SIG-M5 treated with dmso at 0.1 percent for 504 hours (cell line): ENCODE measurements around the gene PDCL3.

Experiments used
- DNase-seq: peaks from one replicate; lab custom pipeline; 2025; ENCODE audit not compliant: unreplicated experiment; lab: John Stamatoyannopoulos, UW

The PDCL3 gene

DNA sequence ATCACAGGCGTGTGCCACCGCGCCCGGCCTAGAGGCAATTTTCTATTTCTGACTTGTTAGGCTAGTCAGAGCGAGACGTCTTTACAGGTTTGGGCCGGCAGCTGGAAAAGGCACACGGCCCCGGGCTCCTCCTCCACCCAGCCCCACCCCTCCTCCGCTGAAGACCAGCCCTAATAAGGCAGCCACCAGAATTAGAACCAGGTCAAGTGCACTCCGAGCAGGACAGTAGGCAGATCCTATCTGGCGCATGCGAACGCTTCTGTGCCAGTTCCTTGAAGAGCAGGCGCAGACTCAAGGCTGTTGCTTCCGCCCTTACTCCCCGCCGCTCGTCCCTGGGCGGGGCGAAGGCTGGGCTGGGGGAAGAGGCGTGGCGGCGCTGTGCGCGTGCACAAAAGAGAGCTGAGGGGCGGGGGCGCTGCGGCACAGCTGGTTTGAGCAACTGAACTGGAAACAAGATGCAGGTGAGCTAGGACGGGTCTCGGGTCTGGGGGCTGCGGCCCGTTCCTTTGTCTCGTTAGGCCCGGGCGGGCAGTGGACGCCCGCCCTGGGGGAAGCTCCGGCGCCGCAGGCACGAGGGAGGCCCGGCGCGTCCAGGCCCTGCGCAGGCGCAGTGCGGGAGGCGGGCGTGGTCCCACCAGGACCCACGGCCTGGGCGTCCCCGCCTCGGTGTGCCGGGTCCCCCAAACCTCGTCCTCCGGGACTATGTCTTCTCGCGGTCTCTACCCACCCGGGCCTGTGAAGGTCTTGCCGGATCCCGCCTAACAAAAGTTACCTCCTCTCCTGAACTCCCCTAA lies at the start of gene PDCL3:
TSS of gene PDCL3 (plus strand) at position 381 of the 794 bp plus-strand sequence. CDS start at position 456, 75 bp downstream.
- peak; percentile 99 for DNase-seq

DNA sequence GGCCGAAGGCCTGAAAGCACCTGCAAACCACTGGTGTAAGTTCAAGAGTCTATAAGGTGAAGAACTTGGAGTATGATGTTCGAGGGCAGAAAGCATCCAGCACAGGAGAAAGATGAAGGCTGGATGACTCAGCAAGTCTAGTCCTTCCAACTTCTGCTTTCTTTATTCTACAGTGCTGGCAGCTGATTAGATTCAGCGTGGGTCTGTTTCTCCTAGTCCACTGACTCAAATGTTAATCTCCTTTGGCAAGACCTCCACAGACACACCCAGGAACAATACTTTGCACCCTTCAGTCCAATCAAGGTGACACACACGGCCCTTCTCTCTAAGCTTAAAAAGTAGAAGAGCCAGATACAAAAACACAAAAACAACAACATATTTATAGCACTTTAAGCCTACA lies 49.1 kb upstream of the PDCL3 start:
- peak; percentile 68 for DNase-seq

DNA sequence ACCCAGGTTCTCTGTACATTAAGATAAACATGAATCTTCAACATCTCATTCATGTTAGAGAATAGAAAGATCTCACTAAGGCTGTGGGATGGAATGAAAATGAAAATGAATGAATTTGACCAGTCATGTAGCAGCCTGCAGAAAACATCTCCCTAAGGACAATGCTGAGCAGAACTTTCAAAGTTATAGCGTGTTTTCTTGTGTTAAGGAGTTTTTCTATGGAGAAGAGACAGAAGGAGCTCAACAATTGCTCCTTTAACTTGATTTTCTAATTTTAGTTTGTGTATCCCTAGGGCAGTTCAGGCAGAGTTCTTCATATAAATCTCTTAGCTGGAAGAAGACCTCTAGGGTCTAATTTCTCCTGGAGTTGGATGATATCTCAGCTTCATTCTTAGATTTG lies 45.2 kb upstream of the PDCL3 start:
- no peak for DNase-seq

DNA sequence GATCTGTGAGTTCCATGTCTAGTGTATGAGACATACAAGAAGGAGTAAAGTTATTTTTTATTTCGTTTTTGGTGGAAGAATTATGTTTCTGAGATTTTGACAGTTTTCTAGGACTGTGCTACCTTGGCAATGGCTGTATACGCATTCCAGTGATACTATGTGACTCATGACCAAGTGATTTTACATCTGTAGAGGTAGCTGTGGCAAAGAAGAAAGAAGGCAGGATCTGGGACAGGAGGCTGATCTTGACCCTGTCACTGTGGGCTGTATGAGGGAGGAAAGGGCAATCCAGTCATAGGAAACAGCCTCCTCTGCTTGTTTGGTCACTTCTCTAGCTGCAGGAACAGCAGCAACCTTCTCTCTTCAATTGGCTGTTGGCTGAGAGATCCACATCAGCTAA lies 44.0 kb upstream of the PDCL3 start:
- no peak for DNase-seq

DNA sequence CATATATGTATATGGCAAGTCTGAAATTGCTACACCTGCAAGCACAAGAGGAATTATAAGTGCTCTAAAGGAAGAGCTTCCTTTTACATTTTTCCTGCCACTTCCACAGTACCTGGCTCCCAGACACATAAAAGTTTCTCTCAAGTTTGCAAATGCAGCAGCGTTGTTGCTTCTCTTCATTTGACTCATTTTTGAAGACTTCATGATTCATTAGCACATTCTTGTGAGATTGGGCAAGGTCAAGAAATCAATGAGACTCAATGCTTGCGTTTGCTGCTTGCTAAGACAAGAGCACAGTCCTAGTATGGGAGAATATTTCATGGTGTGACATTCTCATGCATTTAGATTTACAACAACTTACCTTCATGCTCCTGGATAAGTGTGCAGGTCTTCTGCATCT lies 42.6 kb upstream of the PDCL3 start:
- DNase-seq: no peak

DNA sequence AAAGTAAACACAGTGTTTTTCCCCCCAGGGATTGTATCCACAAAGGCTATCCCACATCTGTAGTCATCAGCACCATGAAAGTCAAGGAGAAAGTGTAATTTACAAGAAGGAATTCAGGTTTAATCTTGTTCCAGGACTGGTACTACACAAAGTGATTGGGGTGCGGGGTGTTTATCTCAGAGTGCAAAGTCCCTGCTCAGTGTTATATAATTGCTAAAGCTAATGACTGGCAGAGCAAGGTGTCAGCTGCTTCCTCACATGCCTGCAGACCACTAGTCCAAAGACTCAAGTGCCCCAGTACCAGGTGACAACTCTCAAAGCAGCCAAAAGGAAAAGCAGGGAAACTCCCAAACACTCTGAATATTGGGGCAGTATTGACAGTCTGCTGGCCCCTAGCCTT lies 40.4 kb upstream of the PDCL3 start:
- no peak for DNase-seq

DNA sequence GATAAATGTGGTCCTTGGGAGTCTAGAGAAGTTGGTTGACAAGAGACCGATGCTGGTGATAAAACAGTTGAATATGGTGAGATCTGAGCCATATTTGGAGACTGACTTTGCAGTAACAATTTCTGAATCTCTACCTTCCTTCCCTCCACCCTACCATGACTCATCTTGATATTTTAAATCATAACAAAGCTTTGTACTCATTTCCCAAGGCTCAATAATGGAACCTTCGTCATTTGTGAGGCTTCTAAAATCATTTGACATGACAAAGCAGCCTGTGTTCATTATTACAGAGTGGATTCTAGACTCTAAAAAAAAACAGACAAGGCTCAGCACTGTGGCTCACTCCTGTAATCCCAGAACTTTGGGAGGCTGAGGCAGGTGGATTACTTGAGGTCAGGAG lies 38.5 kb upstream of the PDCL3 start:
- no peak for DNase-seq

DNA sequence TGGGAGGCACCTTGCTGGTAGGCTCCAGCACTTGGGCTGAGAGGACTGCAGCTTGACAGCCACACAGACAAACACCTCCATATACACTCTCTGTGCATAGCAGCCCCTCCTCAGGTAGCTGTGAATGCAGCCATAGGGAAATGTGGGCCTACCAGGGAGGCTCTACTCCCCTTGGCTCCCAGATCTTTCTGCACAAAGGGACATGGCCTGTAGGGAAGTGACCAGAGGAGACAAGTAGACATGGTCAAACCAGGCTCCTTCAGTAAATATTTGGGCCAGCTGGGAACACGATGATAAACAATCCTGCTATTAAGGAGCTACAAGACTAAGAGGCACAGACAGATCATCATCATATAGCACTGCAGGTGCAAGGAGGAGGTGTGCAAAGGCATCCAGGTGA lies 35.9 kb upstream of the PDCL3 start:
- no peak for DNase-seq

DNA sequence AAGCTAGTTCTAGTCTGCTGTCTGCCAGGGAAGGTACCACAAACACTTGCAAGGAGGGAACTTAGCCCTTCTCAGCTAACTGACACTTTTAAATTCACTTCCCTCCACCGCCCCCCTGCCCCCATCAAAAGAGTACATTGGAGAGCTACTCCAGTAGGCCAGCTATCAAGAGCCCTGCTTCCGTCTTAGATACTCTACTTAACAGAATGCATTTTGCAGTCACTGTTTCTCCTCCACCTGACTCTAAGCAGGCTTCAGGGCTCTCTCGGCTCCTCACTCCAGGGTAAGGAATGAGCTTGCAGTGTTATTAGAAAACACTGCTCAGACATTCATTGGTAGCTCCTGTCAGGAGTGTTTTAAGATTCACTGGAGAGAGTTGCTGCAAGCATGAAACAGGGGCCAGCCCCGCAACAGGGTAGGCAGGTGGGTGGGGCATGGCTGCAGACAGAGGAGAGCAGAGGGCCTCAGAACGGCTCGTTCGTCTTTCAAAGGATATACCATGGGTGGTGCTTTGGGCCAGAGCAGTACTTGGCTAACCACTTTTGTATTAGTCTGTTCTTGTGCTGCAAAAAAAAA lies 35.3 kb upstream of the PDCL3 start:
- DNase-seq: no peak

DNA sequence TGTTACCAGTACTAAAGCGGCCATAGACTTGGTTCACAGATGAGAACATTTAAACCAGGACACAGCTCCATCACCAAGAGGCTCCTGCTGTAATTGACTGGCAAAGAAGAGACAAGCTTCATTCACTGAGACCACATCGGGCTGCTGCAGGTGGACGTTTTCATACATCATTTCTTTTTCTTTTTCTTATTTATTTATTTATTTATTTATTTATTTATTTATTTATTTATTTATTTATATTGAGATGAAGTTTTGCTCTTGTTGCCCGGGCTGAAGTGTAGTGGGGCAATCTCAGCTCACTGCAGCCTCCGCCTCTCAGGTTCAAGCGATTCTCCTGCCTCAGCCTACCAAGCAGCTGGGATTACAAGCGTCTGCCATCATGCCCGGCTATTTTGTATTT lies 33.6 kb upstream of the PDCL3 start:
- DNase-seq: no peak

DNA sequence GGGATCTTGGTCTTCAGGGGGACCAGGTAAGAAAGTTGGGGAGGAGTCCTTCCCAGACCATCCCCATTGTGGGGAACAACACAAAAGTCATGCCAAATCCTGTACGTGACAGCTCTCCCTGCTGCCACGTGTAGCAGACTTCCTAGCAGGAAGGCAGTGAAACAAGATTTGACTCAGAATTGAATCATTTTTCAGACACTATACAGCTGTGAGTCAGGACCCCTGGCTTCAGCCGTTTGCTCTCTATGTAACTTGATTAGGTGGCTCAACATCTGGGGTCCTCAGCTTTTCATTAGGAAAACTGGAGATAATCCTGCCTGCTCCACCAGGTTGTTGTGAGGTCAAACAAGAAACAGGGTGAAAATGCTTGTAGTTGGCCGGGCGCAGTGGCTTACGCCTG lies 32.9 kb upstream of the PDCL3 start:
- DNase-seq: no peak

DNA sequence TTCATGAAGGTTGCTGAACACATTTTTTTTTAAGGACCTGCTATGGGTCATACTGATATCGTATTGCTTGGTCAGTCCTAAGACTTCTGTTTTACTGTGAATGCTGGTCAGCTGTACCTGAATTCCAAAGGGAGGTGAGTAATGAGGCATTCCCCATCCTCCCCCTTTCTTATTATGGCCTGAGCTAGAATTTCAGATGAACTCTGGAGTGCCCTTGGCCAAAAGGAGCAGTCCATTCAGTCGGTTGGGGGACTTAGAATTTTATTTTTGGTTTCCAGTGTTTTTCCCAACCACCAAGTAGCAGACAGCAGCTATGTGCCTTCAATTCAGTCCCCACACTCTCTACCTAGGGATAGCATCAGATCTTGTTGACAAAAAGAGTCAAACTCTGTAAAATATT lies 26.9 kb upstream of the PDCL3 start:
- no peak for DNase-seq

DNA sequence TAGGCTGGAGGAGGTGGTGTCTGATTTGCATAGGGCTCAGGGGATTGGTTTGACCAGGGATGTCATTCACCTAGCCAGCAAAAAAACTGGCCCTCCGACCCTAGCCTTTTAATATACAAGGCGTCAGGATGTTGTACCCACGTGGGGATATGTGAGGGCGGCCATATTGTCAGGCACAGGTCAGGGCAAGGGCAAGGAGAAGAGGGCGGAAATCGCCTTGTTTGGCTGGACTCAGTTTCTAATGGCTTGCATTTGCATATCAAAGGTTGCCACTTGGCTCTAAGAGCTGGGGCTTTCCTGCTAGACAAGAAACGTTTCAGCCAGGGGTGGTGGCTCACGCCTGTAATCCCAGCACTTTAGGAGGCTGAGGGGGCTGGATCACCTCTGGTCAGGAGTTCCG lies 24.9 kb upstream of the PDCL3 start:
- no peak for DNase-seq

DNA sequence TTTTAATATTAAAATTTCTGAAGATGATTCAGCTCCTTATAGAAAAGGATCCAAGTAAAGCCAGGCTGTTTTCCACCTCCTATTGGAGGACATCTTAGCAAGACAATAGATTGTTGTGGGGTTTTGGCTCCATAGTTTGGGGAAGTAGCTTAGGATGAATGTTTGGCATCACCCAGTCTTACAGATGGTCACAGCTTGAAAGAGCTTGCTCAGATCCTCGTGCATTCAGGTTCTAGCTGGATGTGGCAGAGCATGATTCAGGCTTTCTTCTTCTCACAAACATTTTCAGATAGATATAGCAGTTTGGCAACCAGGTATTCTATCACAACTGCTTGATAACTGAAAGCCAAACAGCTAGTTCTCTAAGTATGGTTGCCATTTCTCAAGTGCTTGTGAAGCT lies 23.6 kb upstream of the PDCL3 start:
- no peak for DNase-seq

DNA sequence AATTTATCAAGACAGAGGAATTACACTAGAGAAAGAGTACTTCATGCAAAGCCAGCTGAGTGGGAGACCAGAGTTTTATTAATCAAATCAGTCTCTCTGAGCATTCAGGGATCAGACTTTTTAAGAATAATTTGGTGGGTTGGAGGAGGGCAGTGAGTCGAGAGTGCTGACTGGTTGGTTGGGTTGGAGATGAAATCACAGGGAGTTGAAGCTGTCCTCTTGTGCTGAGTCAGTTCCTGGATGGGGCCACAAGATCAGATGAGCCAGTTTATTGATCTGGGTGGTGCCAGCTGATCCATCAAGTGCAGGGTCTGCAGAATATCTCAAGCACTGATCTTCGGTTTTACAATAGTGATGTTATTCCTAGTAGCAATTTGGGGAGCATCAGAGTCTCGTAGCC lies 21.4 kb upstream of the PDCL3 start:
- no peak for DNase-seq

DNA sequence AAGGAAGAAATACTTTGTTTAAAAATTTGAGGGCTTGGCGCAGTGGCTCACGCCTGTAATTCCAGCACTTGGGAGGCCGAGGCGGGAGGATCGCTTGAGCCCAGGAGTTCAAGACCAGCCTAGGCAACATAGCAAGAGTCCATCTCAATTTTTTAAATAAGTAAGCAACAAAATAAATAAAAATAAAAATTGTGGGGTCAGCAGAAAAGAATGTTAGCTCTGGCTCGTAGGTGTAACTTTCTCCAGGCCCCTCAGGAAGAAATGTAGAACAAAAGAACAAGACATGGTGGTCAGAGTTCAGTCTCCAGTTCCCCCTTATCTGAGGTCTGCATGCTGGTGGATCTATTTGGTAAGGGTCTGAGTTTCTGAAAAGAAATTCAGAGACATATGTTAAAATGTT lies 20.4 kb upstream of the PDCL3 start:
- DNase-seq: no peak

DNA sequence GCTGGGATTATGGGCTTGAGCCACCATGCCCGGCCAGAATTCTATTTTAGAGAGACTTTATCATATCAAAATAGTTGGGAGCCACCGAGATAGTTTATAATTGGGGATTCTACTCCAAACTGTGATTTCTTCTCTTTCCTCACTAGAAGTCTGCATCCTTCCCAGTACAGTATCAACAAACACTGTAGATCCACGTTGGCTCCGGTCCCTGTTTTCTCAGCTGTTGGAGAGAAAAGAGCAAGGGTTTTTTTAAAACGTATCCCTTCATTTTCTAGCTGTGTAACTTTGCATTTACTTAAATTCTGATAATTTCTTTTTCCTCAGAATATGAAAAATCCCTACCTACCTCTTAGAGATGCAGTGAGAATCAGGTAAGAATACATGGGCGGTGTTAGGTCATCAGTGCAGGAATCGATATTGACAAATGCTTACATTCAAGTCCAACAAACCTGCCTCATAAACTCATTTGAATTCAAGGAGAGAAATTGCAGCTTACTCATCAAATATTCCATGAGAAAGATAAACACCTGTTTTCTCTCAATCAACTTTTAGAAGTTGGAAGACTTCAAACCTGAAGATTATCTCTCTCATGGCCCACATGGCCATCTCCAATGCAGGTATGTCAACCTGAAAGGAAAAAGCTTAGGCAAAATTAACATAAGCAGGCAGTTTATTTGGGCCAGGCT lies 17.7 kb upstream of the PDCL3 start:
- DNase-seq: no peak

DNA sequence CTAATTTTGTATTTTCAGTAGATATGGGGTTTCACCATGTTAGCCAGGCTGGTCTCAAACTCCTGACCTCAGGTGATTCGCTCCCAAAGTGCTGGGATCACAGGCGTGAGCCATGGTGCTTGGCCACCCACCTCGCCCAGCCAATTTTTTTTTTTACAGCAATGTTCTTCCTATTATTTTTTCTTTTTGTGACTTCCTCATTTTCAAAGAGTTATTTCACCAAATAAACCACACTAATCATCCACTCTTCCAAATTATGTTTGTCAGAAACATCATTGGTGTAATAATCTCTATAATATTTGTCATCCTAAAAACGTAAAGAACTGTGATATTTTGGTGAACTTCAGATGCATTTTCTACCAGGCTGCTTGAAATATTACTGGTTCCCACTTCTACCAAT lies 16.3 kb upstream of the PDCL3 start:
- no peak for DNase-seq

DNA sequence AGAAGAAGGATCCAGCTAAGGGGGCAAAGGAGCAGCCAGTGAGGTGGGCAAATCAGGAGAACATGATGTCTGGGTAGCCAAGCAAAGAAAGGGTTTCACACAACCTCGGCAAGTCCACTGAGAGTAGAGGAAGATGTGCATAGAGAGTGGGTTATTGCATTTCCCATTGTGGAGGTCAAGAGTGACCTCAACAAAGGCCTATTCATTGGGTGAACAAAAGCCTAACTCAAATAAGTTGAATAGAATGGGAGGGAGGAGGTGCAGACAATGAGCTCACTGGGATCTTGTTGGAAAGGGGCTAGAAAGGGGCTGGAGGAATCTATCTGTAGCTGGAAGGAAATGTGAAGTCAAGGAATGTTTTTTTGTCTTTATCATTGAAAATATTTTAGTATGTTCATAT lies 14.0 kb upstream of the PDCL3 start:
- no peak for DNase-seq

DNA sequence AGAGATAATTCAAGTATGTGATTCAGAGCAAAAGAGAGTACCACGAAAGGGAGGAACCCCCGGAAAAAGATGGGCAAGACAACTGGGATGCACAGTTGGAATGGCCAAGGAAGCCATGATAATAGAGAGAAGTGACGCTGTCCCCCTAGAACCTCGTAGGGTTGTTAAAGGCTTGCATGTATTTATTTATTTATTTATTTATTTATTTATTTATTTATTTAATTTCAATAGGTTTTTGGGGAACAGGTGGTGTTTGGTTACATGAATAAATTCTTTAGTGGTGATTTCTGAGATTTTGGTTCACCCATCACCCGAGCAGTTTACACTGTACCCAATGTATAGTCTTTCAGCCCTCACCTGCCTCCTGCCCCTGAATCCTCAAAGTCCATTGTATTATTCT lies 11.5 kb upstream of the PDCL3 start:
- DNase-seq: no peak

DNA sequence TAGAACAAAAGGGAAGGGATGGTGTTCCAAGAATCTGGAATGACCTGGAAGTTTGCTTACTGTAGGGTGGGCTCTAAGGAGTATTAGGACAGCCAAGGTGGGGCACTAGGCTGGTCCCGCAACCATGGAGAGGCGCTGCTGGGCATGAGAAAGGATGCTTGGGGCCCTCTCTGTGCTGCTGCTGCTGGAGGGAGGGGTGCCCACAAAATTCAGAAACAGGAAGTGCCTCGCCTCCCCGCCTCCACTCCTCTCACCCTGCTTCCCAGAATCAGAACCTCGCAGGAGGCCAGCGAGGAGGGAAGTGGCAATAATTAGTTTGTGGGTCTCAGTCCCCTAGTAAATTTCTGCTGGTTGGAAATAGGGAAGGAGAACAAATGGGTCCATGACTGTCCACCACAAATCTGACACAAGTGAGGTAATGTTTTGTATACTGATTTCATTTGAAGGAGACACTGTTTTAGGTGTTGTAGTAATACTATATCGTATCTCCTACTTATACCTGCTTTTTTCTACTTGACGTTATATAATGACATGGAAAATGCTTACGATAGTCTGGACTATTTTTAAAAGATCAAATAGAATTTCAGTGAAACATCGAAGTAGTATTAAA lies 7.9 kb upstream of the PDCL3 start:
- peak; percentile 21 for DNase-seq

DNA sequence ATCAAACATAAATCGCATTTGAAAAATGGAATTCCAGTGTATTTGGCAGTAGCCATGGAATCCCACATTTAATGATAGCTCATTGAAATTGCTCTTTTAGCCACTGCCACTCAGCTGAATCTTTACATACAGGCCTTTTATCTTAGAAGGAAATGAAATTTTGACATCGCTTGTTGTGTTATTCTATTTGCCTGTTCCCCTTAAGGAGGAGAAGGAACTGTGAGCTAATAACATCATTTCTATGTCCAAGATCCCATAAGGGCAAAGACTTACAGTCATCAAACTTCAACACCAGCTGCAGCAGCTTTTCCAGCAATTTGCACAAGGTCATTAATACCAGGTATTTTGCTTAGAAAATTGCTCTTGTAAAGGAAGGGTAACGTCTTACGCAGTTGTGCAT lies 6.0 kb upstream of the PDCL3 start:
- no peak for DNase-seq
